Measurements from ENCODE around the gene GATA6.

The GATA6 gene

GRCh38 chr18:22207021-22207758 is 37.8 kb downstream of the GATA6 start:
- DNase-seq (ENCODE audit: extremely low read depth, low read depth), result no peak
- TF ChIP-seq CTCF (IDR thresholded peaks at IDR 0.05; ENCODE audit: low read depth, low read length), result no peak

- no peak for TF ChIP-seq CTCF (IDR thresholded peaks at IDR 0.05; ENCODE audit: low read depth, low read length)
- no peak for DNase-seq (ENCODE audit: extremely low read depth, low read depth)
Observed at GRCh38 chr18:22210311-22210754, 40.9 kb downstream of the GATA6 start.

- no peak for DNase-seq (ENCODE audit: extremely low read depth, low read depth)
- no peak for TF ChIP-seq CTCF (IDR thresholded peaks at IDR 0.05; ENCODE audit: low read depth, low read length)
Observed at GRCh38 chr18:22211657-22212056, 42.3 kb downstream of the GATA6 start.

DNA sequence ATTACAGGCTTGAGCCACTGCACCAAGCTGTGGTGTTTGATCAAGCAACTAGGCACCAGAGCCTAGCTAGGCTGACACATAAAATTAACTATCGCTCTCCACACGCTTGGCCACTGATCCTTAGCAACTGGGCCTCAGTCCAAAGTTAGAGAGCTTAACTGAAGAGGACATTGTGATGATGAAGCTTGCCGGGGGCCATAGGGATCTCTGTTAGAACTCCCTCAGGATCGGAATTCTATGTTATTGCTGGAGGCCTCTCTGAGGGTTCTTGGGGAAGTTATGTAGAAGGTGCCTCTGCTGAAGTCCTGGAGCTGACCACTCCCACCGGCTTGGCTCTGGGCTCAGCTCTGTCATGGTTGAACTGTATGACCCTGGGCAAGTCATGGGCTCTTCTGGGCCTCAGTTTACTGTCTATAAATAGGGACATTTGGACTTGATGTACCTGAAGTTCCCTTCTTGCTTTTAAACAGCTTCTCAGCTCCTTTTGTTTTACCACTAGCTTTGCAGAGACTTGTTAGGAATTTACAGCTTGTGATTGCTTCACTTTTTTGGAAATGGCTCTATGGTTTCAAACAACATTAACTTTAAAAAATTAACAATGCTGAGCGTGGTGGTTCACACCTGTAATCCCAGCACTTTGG is 44.1 kb downstream of the GATA6 start:
- DNase-seq (ENCODE audit: extremely low read depth, low read depth), result no peak
- TF ChIP-seq CTCF (IDR thresholded peaks at IDR 0.05; ENCODE audit: low read depth, low read length), result no peak

DNA sequence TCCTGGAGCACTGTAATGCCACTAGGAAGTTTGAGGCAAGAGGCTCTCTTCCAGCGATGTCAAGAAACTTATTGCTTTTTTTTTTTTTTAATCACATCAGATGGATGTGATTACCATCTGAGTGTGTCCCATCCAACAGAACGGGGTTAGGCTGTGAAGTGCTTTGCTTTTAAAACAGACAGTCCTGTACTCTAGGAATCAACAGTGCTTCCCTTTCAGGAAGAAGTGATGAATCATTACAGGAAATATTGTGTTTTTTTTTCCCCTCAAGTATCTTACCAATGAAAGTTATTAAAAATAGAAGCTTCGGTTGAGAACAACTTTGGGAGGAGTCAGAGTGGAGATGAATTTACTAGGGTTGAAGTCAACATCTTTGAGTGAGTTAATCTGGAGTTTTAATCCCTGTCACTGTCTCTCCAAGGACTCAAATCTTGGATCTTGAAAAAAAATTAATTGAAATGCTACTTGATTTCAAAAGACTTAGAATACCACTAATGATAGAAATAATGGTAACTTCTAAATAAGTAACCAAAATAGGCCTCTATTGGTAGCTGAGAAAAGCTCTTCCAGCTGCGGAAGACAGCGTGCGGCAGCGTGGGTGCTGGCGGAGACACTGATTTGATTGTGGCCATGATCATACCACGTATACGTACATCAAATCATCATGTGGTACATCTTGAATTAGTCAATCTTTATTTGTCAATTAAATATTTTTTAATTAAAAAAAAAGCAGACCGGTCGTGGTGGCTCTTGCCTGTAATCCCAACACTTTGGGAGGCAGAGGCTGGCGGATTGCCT is 45.5 kb downstream of the GATA6 start:
- no peak for TF ChIP-seq CTCF (IDR thresholded peaks at IDR 0.05; ENCODE audit: low read depth, low read length)
- no peak for DNase-seq (ENCODE audit: extremely low read depth, low read depth)

DNA sequence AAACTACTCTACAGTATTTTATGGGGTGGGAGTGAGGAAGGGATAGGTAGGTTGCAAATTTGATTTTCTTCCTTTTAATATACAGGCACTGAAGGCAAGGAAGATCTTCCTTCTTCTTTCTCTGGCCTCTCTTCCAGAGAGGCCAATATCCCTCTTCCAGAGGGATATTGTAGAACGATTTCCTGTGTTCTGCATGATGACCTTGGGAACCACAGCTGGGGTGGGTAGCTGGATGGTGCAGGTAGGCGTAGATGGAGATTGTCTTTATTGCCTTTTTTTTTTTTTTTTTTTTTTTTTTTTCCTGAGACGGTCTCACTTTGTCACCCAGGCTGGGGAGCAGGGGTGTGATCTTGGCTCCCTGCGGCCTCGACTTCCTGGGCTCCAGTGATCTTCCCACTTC is 49.4 kb downstream of the GATA6 start:
- no peak for TF ChIP-seq CTCF (IDR thresholded peaks at IDR 0.05; ENCODE audit: low read depth, low read length)

More for the DNA sequence above, 49.4 kb downstream of the GATA6 start:
- no peak for DNase-seq (ENCODE audit: extremely low read depth, low read depth)

All from AG09319 (cell line).